ENCODE measurements around the gene CPA4.

Gene CPA4

DNA sequence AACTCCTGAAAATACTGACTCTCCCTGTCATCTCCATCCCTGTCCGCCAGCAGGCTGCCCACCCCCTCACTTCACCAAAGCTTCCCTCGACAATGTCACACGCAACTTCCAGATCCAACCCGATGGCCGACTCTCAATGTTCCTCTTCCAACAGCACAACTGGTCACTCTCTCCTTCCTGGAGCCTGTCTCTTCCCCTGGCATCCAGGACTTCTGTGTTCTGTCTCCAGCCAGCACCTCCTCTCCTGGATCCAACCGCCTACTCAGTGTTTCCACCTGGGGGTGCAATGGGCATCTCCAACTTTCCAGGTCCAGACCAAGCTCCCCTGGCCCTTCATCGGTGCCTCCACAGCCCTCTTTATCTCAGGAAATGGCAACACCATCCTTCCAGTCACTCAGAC lies 60.2 kb downstream of the CPA4 start:
- TF ChIP-seq, protein P1, sequence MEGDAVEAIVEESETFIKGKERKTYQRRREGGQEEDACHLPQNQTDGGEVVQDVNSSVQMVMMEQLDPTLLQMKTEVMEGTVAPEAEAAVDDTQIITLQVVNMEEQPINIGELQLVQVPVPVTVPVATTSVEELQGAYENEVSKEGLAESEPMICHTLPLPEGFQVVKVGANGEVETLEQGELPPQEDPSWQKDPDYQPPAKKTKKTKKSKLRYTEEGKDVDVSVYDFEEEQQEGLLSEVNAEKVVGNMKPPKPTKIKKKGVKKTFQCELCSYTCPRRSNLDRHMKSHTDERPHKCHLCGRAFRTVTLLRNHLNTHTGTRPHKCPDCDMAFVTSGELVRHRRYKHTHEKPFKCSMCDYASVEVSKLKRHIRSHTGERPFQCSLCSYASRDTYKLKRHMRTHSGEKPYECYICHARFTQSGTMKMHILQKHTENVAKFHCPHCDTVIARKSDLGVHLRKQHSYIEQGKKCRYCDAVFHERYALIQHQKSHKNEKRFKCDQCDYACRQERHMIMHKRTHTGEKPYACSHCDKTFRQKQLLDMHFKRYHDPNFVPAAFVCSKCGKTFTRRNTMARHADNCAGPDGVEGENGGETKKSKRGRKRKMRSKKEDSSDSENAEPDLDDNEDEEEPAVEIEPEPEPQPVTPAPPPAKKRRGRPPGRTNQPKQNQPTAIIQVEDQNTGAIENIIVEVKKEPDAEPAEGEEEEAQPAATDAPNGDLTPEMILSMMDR (IDR thresholded peaks at IDR 0.05) = no peak
- TF ChIP-seq ZFX (IDR thresholded peaks at IDR 0.05; ENCODE audit: borderline replicate concordance) = no peak

DNA sequence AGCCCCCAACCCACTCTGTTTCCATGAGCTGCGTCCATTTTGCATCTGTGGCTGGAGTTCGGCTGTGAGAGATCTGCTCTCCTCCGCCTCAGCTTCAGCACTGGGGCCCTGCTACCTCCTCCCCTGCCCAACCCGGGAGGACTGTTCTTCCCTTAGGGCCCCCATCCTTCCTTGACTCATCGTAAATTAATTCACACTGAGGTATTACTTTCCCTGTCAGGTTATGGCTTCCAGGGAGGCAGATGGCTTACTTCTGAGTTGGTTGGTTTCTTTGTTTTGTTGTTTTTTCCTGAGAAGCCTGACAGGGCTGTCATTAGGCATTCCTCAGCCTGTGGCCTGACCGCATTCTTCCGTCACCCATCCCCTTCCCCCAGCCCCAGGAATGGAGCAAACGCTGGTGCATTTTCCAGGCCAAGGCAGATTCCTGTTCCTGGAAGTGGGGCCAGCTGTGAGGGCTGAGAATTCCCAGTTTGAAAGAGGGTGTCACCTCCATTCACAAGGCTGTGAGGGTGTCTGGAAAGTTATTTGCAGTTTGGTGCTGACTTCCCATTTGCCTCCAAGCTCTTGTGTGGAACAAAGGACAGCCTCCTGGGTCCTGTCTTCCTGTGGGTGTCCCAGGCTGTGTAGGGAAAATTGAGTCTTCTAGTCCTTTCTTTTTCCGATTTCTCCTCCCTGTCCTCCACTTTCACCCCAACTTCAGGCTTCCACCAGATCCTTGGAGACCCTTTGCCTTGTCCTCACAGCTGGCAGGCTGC lies 63.3 kb downstream of the CPA4 start:
- no peak for TF ChIP-seq ZFX (IDR thresholded peaks at IDR 0.05; ENCODE audit: borderline replicate concordance)
- TF ChIP-seq, protein P1 (IDR thresholded peaks at IDR 0.05) = no peak
- H3K27ac ChIP-seq = no peak overlapping the region

More for the DNA sequence above, 60.2 kb downstream of the CPA4 start:
- H3K27ac ChIP-seq = no peak overlapping the region

DNA sequence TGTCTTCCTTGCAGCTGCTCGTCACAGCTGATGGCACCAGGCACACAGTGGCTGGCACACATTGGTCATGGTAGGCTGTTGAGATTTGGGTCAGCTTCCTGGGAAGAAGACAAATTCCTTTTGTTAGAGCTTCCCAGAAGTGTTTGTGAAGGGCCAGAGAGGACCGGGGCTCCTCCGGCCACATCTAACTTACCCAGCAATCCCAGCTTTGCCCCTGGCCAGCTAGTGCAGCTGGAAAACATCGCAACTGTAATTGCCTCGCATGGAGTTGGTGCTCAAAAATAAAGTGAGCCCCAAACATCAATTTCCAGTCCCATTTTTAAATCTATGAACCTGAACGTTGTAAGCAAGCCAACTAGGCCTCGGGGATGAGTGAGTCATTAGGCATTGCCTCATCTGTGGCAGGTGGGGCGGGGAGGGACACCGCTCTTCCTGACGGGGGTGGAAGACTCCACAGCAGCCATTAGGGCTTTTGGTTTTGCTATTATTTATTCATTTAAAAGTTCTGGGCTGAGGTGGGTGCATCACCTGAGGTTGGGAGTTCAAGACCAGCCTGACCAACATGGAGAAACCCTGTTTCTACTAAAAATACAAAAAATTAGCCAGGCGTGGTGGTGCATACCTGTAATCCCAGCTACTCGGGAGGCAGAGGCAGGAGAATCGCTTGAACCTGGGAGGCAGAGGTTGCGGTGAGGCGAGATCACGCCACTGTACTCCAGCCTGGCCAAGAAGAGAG lies 64.1 kb downstream of the CPA4 start:
- no peak overlapping the region for H3K27ac ChIP-seq
- TF ChIP-seq ZFX (IDR thresholded peaks at IDR 0.05; ENCODE audit: borderline replicate concordance) = no peak
- TF ChIP-seq, protein P1 (IDR thresholded peaks at IDR 0.05) = no peak

DNA sequence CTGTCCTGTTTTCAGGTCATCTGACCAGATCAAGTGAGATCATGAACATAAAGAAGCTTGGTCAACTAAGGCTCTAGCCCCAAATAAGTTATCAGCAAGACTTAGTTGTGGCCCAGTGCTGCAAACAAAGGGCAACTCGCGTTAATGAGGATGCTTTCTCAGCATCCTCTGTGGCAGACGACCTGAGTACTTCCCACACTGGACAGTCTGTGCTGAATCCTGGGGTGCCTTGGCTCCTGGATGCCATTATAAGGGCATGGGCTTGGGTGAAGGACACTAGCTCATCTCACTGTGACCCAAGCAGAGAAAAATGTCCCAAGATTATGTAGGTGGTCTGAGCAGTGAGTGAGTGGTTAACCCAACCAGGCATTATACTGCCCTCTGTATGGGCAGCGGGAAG lies 65.5 kb downstream of the CPA4 start:
- TF ChIP-seq, protein P1 (IDR thresholded peaks at IDR 0.05) = no peak
- TF ChIP-seq ZFX (IDR thresholded peaks at IDR 0.05; ENCODE audit: borderline replicate concordance) = no peak
- no peak overlapping the region for H3K27ac ChIP-seq

DNA sequence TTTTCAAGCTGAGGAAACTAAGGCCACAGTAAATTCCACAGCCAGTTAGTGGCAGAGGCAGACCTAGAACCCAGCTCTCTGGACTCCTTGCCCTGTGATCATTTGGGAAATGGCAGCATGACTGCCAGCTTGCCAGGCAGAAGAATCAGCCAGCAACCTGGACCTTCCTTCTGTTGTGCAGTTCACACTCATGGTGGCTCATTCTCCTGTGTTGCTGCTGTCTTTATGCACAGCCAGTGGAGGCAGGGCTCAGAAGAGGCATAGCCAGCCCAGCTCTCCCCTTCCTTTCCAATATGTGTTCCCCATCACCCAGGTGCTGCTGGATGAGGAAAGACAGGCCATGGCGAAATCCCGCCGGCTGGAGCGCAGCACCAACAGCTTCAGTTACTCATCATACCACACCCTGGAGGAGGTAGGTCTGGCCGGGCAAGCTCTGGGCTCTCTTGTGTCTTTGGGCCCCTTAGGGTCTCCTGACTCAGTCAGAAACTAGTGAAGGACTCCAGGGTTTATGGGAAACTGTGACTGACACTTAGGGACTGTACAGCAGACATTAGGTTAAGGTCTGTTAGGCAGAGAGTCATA lies 66.4 kb downstream of the CPA4 start:
- TF ChIP-seq, protein P1 (IDR thresholded peaks at IDR 0.05) = no peak
- TF ChIP-seq ZFX (IDR thresholded peaks at IDR 0.05; ENCODE audit: borderline replicate concordance) = no peak
- H3K27ac ChIP-seq = no peak overlapping the region

DNA sequence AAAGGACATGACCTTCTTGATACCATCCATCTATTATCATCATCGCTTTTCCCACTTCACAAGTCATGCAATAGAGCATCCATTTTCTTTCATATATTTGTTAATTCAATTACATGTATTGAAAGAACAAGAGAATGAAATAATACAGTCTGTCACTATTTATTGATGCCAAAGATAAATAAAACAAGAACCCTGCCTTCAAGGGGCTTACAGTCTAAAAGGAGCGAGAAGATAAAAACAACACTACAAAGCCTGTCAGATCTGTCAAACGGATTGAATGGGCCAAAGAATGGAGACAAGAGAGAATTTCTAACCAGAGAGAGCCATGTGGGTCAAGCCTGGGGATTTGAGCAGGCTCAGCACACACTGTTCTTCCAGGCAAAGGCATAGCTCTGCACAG lies 67.6 kb downstream of the CPA4 start:
- TF ChIP-seq, protein P1 (IDR thresholded peaks at IDR 0.05) = no peak
- TF ChIP-seq ZFX (IDR thresholded peaks at IDR 0.05; ENCODE audit: borderline replicate concordance) = no peak
- no peak overlapping the region for H3K27ac ChIP-seq

DNA sequence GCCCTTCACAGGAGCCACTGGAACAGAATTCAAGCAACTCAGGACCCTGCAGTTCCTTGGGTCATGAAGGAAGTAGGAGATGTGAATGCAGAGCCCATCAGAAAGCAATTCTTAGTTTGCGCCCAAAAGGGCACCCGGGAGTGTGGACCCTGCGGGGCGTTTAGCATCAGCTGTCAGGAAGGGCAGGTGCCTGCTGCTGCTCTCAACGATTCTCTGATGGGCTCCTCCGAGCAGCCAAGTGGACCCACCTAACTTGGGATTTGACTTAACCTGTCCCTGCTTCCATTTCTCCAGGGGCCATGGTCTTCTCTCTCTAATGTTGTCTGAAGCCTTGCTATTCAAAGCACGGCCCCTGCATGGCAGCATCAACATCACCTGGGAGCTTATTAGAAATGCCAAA lies 68.7 kb downstream of the CPA4 start:
- no peak for TF ChIP-seq ZFX (IDR thresholded peaks at IDR 0.05; ENCODE audit: borderline replicate concordance)

More for the DNA sequence above, 68.7 kb downstream of the CPA4 start:
- H3K27ac ChIP-seq = no peak overlapping the region

All from 22Rv1 (cell line).